Hematopoietic multipotent progenitor cell (in vitro differentiated cells): ENCODE results near the gene PZP. TPM values are rescaled to one million over a fixed set of nuclear protein-coding genes. Genes with fewer than 3 reads are reported as not detected.
"Not testable (repeated sequence)": the region's sequence is repeated elsewhere in the genome, so short reads cannot be mapped to it uniquely, and the experiment has no call there.

Experiments used
- DNase-seq, 3 donors: peaks; one replicate each; pipeline ENCODE4 v3.0.0-alpha.2; 2011 to 2015; ENCODE audit warnings: low read depth in 2 of 3, low spot score in 2 of 3
- total RNA-seq: library from RNA; depleted of rRNA; stranded (reverse); fragments of >200 nt; gene quantifications from one replicate; pipeline ENCODE4 v1.2.3, GENCODE V29; 2012

Gene PZP
- total RNA-seq, 1 donor: not detected

- no peak for DNase-seq
Measured at GRCh38 chr12:9198012-9198411, 10.2 kb downstream of the PZP start.

DNA sequence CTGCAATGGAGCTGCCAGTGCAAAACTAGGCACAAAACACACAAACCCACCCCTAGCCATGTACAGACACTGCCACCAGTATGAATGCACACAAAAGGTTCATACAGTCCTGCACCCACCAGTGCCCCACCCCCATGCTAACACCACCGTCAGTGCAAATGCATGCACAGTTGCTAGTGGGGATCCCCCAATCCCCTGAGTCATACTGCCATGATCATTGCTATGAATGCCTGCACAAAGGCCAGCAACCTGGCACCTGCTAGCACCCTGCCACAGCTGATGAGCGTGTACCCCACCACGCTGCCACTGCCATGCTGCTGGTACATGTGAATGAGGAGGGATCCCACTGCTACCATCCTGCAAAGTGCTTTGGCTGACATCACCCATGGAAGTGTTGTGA lies 23.9 kb downstream of the PZP start:
- DNase-seq: no peak

DNA sequence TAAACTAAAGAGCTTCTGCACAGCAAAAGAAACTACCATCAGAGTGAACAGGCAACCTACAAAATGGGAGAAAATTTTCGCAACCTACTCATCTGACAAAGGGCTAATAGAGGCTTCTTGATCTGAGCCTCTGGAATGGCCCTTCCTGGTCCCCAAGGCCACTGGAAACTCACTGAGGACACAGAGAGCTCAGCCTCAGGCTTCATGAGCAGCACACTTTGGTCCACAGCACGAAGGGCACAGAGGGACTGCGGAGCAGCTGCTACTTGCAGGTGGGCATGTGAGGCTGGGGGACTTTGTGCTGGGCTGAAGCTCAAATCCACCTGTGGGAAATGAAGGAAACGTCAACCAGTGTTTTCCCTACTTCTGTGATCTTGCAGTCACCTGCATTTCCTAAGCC lies 27.4 kb downstream of the PZP start:
- DNase-seq: no peak

- DNase-seq: no peak
Measured at GRCh38 chr12:9179781-9180180, 28.4 kb downstream of the PZP start.

- DNase-seq: no peak
Measured at GRCh38 chr12:9169979-9170634, 38.1 kb downstream of the PZP start.

DNA sequence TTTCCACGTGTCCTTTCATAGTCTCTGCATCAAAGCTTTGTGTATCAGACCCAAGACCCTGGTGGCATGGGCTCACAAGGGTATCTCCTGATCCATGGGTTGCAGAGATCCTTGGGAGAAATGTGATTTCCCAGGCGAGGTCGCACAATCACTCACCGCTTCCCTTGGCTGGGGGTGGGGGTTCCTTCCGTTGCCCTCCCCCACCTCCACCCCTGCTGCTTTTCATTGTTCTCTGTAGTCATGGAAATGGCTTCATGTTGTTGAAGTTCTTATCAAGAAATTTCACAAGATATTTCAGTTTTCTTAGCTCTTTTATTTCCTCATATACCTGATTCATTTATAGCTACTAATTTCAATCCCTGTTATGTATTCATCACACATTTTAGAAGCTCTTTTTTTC lies 40.9 kb downstream of the PZP start:
- DNase-seq: not testable (repeated sequence)

DNA sequence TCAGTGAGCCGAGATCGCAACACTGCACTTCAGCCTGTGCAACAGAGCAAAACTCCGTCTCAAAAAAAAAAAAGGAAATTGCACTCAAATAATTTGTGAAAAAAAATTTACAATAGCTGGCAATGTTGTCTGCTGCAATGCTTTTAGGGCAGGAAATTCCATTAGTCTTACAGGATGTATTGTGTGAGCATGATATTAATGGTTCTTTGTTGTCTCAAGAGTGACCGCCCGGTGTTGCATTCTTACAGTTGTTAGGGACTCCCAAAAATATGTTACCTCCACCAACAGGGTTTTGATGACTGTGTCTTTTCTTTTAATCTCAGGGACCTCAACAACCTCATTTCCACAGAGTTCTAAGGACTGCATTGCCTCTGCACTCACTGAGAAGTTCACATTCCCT lies 44.8 kb downstream of the PZP start:
- no peak for DNase-seq

DNA sequence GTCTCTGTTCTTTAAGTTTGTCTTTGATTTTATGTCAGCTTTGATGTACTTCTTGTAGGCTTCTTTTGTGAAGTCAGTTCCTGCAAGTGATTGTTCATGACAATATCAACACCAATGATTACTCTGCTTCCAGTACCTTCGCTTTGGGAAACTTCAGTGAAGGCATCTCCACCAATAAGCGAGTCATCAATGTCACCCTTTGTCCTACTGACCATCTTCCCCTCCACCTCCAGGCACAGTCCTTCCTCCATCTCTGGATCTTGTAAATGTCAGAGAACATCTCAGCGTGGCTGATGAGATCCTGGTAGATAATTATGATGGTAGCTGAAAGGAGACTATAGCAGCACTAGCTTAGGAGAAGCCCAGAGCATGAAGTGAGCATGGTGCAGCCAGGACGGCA lies 52.1 kb downstream of the PZP start:
- no peak for DNase-seq

DNA sequence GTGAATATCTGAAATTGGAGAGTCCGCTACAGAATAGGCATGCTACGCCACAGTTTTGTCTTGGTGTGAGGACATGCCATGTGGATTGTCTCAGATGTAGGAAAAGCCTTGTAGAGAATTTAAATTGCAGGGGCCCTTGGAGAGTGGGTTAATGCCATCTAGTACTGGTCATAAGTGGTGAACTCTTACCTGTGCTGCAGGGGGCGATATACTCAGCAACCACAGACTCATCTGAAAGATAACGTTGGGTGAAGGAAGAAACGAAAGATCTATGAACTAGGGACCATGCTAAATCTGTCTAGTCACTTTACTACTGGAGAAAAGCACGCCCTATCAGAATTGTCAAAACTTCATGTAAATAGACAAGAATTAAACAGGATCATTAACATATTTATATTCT lies 58.8 kb downstream of the PZP start:
- no peak for DNase-seq

DNA sequence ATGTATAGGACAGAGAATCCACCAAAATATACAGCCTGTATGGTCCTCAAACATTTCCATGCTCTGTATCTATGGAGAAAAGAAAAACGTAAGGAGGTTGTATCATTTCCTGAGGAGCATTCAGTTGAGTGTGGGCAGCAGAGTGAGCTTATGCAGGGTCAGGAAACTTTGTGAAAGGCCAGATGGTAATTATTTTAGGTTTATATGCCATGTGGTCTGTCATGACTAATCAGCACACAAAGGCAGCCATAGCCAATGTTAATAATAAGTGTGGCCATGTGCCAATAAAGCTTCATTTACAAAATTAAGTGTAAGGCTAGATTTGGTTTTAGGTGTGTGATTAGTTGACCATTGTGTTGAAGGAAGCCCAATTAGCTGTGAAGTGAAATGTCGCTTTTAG lies 59.3 kb downstream of the PZP start:
- DNase-seq: no peak

DNA sequence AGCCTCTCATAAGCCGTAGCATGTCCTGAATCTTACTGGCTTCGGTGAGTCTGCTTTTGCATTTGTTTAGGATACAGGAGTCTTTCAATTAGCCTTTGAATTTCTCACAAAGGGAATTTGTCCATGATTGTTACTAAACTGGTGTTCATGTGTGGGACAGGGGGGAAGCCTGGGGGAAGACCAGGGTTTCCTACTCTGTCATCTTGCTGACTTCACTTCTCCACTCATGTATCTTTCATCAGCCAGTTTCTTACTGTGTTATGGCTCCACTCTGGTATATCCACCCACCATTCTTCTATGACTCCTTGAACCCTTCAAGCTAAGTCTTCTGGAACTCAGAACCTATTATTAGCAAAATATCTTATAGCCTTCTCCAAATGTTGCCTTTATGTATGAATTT lies 60.7 kb downstream of the PZP start:
- DNase-seq: no peak

- DNase-seq: no peak
Measured at GRCh38 chr12:9144730-9145106, 63.5 kb downstream of the PZP start.

GRCh38 chr12:9143929-9144729 lies 64.1 kb downstream of the PZP start:
- DNase-seq: no peak

GRCh38 chr12:9143137-9143536 lies 65.1 kb downstream of the PZP start:
- DNase-seq: no peak

- not testable (repeated sequence) for DNase-seq
Measured at GRCh38 chr12:9139588-9140290, 68.5 kb downstream of the PZP start.

DNA sequence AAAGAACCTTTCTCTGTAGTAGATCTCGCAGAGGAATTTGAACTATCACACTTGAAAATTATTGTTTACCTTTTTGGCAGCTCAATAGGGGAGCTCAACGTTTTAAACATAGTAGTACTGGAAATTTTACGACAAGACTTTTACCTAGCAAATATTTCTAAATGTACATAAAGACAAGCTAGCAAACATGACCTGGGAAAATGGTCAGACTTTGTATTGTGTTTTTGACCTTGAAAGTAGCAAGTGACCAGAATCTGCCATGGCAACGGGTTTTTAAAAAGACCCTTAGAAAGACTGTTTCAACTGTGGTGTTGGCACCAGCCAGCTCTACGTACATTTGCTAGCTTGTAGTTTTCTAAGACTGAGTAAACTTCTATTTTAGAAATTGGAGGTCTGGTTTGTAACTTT lies 72.3 kb downstream of the PZP start:
- DNase-seq: no peak

GRCh38 chr12:9134981-9135628 lies 73.1 kb downstream of the PZP start:
- DNase-seq: no peak

- DNase-seq: no peak
Measured at GRCh38 chr12:9133216-9133916, 74.8 kb downstream of the PZP start.

DNA sequence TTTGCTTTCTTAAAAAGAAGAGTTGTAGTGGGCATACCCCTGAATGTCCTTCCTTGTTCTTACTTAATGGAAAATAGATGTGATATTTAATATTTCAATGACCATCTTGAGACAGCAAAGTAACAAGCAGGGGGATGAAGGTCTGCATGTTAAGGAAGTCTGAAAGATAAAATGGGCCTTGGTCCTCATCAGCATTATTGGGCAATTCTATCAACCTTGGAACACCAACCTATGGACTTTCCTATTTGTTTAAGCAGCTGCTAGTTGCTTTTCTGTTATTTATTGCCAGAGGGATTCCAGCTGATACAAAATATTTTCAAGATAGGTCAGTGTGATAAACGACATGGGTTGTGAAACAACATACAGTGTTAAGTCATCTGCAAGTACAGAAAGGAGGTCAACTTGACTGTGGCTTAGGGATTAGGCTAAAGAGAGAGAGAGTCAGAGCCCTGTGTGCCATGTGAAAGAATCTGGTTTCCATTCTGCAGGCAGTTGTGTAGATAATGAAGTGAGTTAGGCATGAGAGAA lies 76.1 kb downstream of the PZP start:
- no peak for DNase-seq

DNA sequence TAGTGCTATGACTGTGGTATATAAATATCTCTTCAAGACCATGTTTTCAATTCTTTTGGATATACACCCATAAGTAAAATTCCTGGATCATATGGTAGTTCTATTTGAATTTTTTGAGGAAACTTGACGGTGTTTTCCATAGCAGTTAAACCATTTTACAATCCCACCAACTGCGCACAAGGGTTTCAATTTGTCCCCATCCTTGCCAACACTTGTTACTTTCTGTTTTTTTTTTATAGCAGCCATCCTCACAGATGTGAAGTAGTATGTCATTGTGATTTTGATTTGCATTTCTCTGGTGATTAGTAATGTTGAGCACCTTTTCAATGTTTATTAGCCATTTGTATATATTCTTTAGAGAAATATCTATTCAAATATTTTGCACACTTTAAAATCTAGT lies 78.0 kb downstream of the PZP start:
- no peak for DNase-seq
